Smooth muscle cell (in vitro differentiated cells): ENCODE measurements around the gene GRIN1. TPM values are rescaled to one million over a fixed set of nuclear protein-coding genes. Genes with fewer than 3 reads are reported as not detected.

Experiments
- DNase-seq: peaks from one replicate; lab custom pipeline; 2025; ENCODE audit not compliant: unreplicated experiment; lab: John Stamatoyannopoulos, UW
- H2AFZ ChIP-seq: fragments of 200-600 bp; sonication (generic); 2 replicates; pipeline ENCODE4 v1.6.0; 2016; ENCODE audit warnings: antibody characterized with exemption, low read depth, mild to moderate bottlenecking
- H3F3A ChIP-seq: fragments of 200-600 bp; sonication (generic); 2 replicates; pipeline ENCODE4 v1.6.0; 2017; ENCODE audit warnings: antibody characterized with exemption, low read depth
- H3K27ac ChIP-seq: fragments of 200-600 bp; sonication (generic); 2 replicates; pipeline ENCODE4 v1.5.1; 2016; ENCODE audit warnings: low read depth, mild to moderate bottlenecking
- H3K27me3 ChIP-seq: fragments of 200-600 bp; sonication (generic); 2 replicates; pipeline ENCODE4 v1.6.1; 2016; ENCODE audit warnings: low read depth, mild to moderate bottlenecking
- H3K36me3 ChIP-seq: fragments of 200-600 bp; sonication (generic); 2 replicates; pipeline ENCODE4 v1.5.1; 2016; ENCODE audit warnings: low read depth
- H3K4me1 ChIP-seq: fragments of 200-600 bp; sonication (generic); 2 replicates; pipeline ENCODE4 v1.5.1; 2016; ENCODE audit warnings: low read depth
- H3K4me2 ChIP-seq: fragments of 200-600 bp; sonication (generic); 2 replicates; pipeline ENCODE4 v1.6.0; 2016; ENCODE audit warnings: mild to moderate bottlenecking
- H3K4me3 ChIP-seq: fragments of 200-600 bp; sonication (generic); 2 replicates; pipeline ENCODE4 v1.5.1; 2016; ENCODE audit warnings: mild to moderate bottlenecking
- H3K79me2 ChIP-seq: fragments of 200-600 bp; sonication (generic); 2 replicates; pipeline ENCODE4 v1.6.0; 2016; ENCODE audit warnings: low read depth, mild to moderate bottlenecking
- H3K9ac ChIP-seq: fragments of 200-600 bp; sonication (generic); 2 replicates; pipeline ENCODE4 v1.6.0; 2016; ENCODE audit warnings: low read depth
- H3K9me3 ChIP-seq: fragments of 200-600 bp; sonication (generic); replicated peaks from 2 replicates; pipeline ENCODE4 v1.5.1; 2016; ENCODE audit warnings: low read depth
- H4K20me1 ChIP-seq: fragments of 200-600 bp; sonication (generic); 2 replicates; pipeline ENCODE4 v1.6.0; 2016; ENCODE audit warnings: low read depth
- WGBS: methylation state at CpG from one replicate; pipeline ENCODE4 v1.1.7; 2016; ENCODE audit warnings: low lambda C conversion rate; 5-methylcytosine and 5-hydroxymethylcytosine counted together
- polyA plus RNA-seq: library from polyadenylated mRNA; unstranded; fragments of >200 nt; fragmentation: Nextera tagmentation; extraction: Ambion mirVana; gene quantifications from 2 replicates; pipeline ENCODE4 v1.2.1, GENCODE V29; 2016
- total RNA-seq: library from RNA; depleted of rRNA; stranded (reverse); fragments of >200 nt; gene quantifications from 2 replicates; pipeline ENCODE4 v1.2.3, GENCODE V29; 2014
- TF ChIP-seq, protein P1 (sequence below): fragments of 200-600 bp; sonication (generic); IDR thresholded peaks from 2 replicates; pipeline ENCODE4 v1.5.1; 2017; ENCODE audit warnings: borderline replicate concordance, mild to moderate bottlenecking, antibody characterized with exemption; ENCODE audit not compliant: insufficient read depth, poor library complexity, severe bottlenecking

Gene GRIN1
- total and polyA plus RNA-seq, 2 experiments from 2014 or later: not detected

DNA sequence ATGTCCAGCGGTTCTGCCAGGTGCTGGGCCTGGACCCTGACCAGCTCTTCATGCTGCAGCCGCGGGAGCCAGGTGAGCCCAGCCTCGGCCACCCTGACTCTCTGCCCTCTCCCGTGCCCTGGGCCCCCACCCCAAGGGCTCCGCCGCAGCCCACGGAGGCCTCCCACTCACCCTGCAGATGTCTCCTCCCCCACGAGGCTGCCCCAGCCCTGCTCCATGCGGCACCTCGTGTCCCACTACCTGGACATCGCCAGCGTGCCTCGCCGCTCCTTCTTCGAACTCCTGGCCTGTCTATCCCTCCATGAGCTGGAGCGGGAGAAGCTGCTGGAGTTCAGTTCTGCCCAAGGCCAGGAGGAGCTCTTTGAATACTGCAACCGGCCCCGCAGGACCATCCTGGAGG lies 75.7 kb downstream of the GRIN1 start:
- Histone ChIP-seq H3K4me3 (no peak overlapping the region), H3F3A (no peaks in the 10 kb centered on the region), H3K9me3 (no peaks in the 10 kb centered on the region), H3K27ac (no peak overlapping the region), H3K36me3 (no peaks in the 10 kb centered on the region), H3K4me2 (no peak overlapping the region), H3K9ac (no peak overlapping the region), H2AFZ (no peak overlapping the region), H3K4me1 (no peaks in the 10 kb centered on the region), H3K79me2 (no peaks in the 10 kb centered on the region), H3K27me3 (no peaks in the 10 kb centered on the region), H4K20me1 (no peaks in the 10 kb centered on the region)
- DNase-seq: no peak
- TF ChIP-seq, protein P1, sequence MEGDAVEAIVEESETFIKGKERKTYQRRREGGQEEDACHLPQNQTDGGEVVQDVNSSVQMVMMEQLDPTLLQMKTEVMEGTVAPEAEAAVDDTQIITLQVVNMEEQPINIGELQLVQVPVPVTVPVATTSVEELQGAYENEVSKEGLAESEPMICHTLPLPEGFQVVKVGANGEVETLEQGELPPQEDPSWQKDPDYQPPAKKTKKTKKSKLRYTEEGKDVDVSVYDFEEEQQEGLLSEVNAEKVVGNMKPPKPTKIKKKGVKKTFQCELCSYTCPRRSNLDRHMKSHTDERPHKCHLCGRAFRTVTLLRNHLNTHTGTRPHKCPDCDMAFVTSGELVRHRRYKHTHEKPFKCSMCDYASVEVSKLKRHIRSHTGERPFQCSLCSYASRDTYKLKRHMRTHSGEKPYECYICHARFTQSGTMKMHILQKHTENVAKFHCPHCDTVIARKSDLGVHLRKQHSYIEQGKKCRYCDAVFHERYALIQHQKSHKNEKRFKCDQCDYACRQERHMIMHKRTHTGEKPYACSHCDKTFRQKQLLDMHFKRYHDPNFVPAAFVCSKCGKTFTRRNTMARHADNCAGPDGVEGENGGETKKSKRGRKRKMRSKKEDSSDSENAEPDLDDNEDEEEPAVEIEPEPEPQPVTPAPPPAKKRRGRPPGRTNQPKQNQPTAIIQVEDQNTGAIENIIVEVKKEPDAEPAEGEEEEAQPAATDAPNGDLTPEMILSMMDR: no peak
- 98% methylated on average over 16 of the region's 19 CpGs for WGBS

DNA sequence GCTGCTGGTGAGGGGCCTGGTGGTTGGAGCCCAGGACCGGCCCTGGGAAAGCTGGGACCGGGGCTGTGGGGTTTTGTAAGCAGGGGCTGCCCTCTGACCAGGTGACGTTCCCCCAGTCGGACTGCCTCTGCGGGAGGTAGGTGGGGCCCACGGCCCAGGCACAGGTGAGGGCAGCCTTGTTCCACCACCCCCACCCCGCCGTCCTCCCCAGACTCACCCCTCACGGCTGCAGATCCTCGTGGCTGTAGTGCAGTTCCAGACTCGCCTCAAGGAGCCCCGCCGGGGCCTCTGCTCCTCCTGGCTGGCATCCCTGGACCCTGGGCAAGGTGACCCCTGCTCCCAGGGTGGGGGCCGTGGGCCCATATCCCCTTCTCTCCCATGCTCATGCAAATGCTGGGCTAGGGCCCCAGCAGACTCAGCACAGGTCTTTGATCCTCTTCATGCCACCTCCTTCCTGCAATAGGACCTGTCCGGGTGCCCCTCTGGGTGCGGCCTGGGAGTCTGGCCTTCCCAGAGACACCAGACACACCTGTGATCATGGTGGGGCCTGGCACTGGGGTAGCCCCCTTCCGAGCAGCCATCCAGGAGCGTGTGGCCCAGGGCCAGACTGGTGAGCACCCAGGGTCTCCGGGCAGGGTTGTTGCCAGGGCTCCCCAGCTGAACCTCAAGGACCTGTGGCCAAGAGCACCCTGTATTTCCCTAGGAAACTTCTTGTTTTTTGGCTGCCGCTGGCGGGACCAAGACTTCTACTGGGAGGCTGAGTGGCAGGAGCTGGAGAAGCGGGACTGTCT lies 76.4 kb downstream of the GRIN1 start:
- H3K36me3 ChIP-seq: no peaks in the 10 kb centered on the region
- no peaks in the 10 kb centered on the region for H3K9me3 ChIP-seq
- H3K79me2 ChIP-seq: no peaks in the 10 kb centered on the region
- H2AFZ ChIP-seq: no peak overlapping the region
- 97% methylated on average over 22 of the region's 22 CpGs for WGBS
- H3F3A ChIP-seq: no peaks in the 10 kb centered on the region
- no peak overlapping the region for H3K4me2 ChIP-seq
- H3K9ac ChIP-seq: no peak overlapping the region
- H4K20me1 ChIP-seq: no peaks in the 10 kb centered on the region
- no peak overlapping the region for H3K27ac ChIP-seq
- TF ChIP-seq, protein P1: no peak
- no peak for DNase-seq
- no peak overlapping the region for H3K4me3 ChIP-seq
- no peaks in the 10 kb centered on the region for H3K27me3 ChIP-seq
- no peaks in the 10 kb centered on the region for H3K4me1 ChIP-seq

DNA sequence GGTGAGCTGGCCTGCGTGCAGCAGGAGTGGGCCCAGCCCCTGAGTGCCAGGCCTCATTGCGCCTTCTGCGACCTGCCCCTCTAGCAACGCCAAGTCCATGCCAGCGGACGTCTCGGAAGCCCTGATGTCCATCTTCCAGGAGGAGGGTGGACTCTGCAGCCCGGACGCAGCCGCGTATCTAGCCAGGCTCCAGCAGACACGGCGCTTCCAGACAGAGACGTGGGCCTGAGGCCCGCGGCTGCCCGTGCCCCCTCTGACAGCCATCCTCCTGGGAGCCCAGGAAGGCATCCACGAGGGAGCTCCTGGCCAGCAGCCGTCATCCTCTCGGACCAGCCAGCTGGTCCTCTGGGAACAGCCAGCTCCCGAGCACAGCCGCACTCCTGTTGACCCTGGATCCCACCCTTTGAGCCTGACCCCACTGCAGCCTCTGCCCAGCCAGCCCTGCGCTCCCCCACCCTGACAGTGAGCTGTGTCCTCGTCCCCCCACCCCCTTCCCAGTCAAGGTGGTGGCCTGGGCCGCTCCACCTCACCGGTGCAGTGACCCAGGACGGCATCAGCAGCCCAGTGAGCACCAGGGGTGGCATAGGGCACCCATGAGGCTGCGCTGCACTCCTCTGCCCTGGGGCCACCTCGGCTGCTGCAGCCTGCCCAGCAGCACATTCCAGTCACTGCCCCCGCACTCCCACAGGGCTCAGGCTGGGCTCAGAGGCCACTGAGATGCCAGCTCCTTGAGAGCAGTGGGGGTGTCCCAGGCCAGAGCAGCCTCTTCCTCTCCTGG lies 77.4 kb downstream of the GRIN1 start:
- DNase-seq: no peak
- H3K4me3 ChIP-seq: no peak overlapping the region
- no peak overlapping the region for H3K9ac ChIP-seq
- no peaks in the 10 kb centered on the region for H3K4me1 ChIP-seq
- no peak overlapping the region for H3K27ac ChIP-seq
- H3F3A ChIP-seq: no peaks in the 10 kb centered on the region
- TF ChIP-seq, protein P1: no peak
- no peak overlapping the region for H2AFZ ChIP-seq
- H3K9me3 ChIP-seq: no peaks in the 10 kb centered on the region
- H3K4me2 ChIP-seq: peak overlapping the region; percentile 70
- H3K27me3 ChIP-seq: no peaks in the 10 kb centered on the region
- H3K79me2 ChIP-seq: no peaks in the 10 kb centered on the region
- no peaks in the 10 kb centered on the region for H4K20me1 ChIP-seq
- 93% methylated on average over 25 of the region's 30 CpGs for WGBS
- no peaks in the 10 kb centered on the region for H3K36me3 ChIP-seq
